Measurements from ENCODE around the gene GUK1.

The GUK1 gene

GRCh38 chr1:228147768-228148167 is 7.7 kb downstream of the GUK1 start:
- H3K4me3 ChIP-seq (ENCODE audit: low read length): no peak overlapping the region
- no peak for TF ChIP-seq CTCF (conservative IDR thresholded peaks at IDR 0.05; ENCODE audit: low read depth, low read length)
- no peak for DNase-seq (ENCODE audit: low read depth)

GRCh38 chr1:228148196-228148861 is 8.2 kb downstream of the GUK1 start:
- TF ChIP-seq CTCF (conservative IDR thresholded peaks at IDR 0.05; ENCODE audit: low read depth, low read length): no peak
- no peak overlapping the region for H3K4me3 ChIP-seq (ENCODE audit: low read length)
- no peak for DNase-seq (ENCODE audit: low read depth)

GRCh38 chr1:228148935-228149405 is 8.9 kb downstream of the GUK1 start:
- no peak overlapping the region for H3K4me3 ChIP-seq (ENCODE audit: low read length)
- no peak for TF ChIP-seq CTCF (conservative IDR thresholded peaks at IDR 0.05; ENCODE audit: low read depth, low read length)
- no peak for DNase-seq (ENCODE audit: low read depth)

GRCh38 chr1:228149406-228150119 is 9.5 kb downstream of the GUK1 start, which contains the start of gene GJC2:
GJC2 (plus strand) TSS chr1:228149930; CDS start chr1:228157759, 7,829 bp downstream.
- TF ChIP-seq CTCF (conservative IDR thresholded peaks at IDR 0.05; ENCODE audit: low read depth, low read length): no peak

GRCh38 chr1:228150120-228150460 is 10.0 kb downstream of the GUK1 start:
- no peak for TF ChIP-seq CTCF (conservative IDR thresholded peaks at IDR 0.05; ENCODE audit: low read depth, low read length)
- H3K4me3 ChIP-seq (ENCODE audit: low read length): no peak overlapping the region
- DNase-seq (ENCODE audit: low read depth): no peak

More at GRCh38 chr1:228149406-228150119, 9.5 kb downstream of the GUK1 start, which contains the start of gene GJC2:
- no peak within 1 kb of the TSS for H3K4me3 ChIP-seq (ENCODE audit: low read length)
- no peak for DNase-seq (ENCODE audit: low read depth)

- no peak for DNase-seq (ENCODE audit: low read depth)
- no peak for TF ChIP-seq CTCF (conservative IDR thresholded peaks at IDR 0.05; ENCODE audit: low read depth, low read length)
- H3K4me3 ChIP-seq (ENCODE audit: low read length): no peak overlapping the region
Measured at GRCh38 chr1:228150461-228151179, 10.5 kb downstream of the GUK1 start.

All from retinal pigment epithelial cell (primary cell).